Omental fat pad (tissue), 4 donors: Measurements from ENCODE around the gene CXXC5. TPM values are rescaled to one million over a fixed set of nuclear protein-coding genes. Genes with fewer than 3 reads are reported as not detected.

Experiments used
- ATAC-seq: fragments of 150-250 bp; one replicate; pipeline ENCODE4 v1.9.1; 2016; ENCODE audit warnings: mild to moderate bottlenecking, moderate library complexity; ENCODE audit not compliant: low FRiP score
- DNase-seq: peaks from one replicate; pipeline ENCODE4 v3.0.0-alpha.2; 2019; ENCODE audit warnings: low spot score
- CTCF ChIP-seq, 3 donors: fragments of 450-650 bp; IDR thresholded peaks; one replicate each; pipeline ENCODE4 v1.5.1; 2016 to 2017; ENCODE audit warnings: antibody characterized with exemption in 3 of 3, mild to moderate bottlenecking in 3 of 3, moderate library complexity in 2 of 3
- total RNA-seq, 4 donors: library from RNA; depleted of rRNA; stranded (reverse); fragments of >200 nt; gene quantifications; one replicate each; pipeline ENCODE4 v1.1.0, GENCODE V29; 2016

CXXC5 gene
- total RNA-seq, 4 donors from 2014 or later = 14.9 to 27.3 (median 25.0) TPM

- TF ChIP-seq CTCF (IDR thresholded peaks at IDR 0.05) = no peak
- DNase-seq (no peak), ATAC-seq (no peak)
Observed at GRCh38 chr5:139678751-139679750, 30.9 kb downstream of the CXXC5 start.

- no peak for TF ChIP-seq CTCF (IDR thresholded peaks at IDR 0.05)
- ATAC-seq (no peak), DNase-seq (no peak)
Observed at GRCh38 chr5:139680368-139681111, 32.4 kb downstream of the CXXC5 start.

- no peak for ATAC-seq
- TF ChIP-seq CTCF (IDR thresholded peaks at IDR 0.05) = no peak
- no peak for DNase-seq
Observed at GRCh38 chr5:139681112-139681458, 32.9 kb downstream of the CXXC5 start.

- ATAC-seq = no peak
- DNase-seq = no peak
- TF ChIP-seq CTCF (IDR thresholded peaks at IDR 0.05) = no peak
Observed at GRCh38 chr5:139681466-139681865, 33.3 kb downstream of the CXXC5 start.

GRCh38 chr5:139682016-139682975 lies 34.1 kb downstream of the CXXC5 start:
- no peak for TF ChIP-seq CTCF (IDR thresholded peaks at IDR 0.05)
- no peak for DNase-seq
- no peak for ATAC-seq
